ENCODE results near the gene HACD2. TPM values are rescaled to one million over a fixed set of nuclear protein-coding genes. Genes with fewer than 3 reads are reported as not detected.

Gene HACD2
- total RNA-seq, 1 experiment from 2014 or later: 27.4 TPM

GRCh38 chr3:123608263-123608937 lies 23.5 kb upstream of the HACD2 start:
- Mint-ChIP-seq H3K27ac (no peak overlapping the region), H3K9me3 (no peaks in the 10 kb centered on the region), H3K36me3 (ENCODE audit: insufficient read depth in 1 of 3, low read depth in 3 of 3) (peaks cover 0 to 2% (median 0%) of the 10 kb centered on the region in 3 experiments; a peak in 3 of 7 replicates), H3K4me1 (peaks cover 5 to 6% of the 10 kb centered on the region in 2 experiments; a peak in 3 of 4 replicates), H3K4me3 (no peak overlapping the region), H3K27me3 (ENCODE audit: low read depth) (no peaks in the 10 kb centered on the region)
- H2BK12ac ChIP-seq (ENCODE audit: insufficient read length, low read depth, low read length): no peak overlapping the region
- H3K4me2 ChIP-seq (ENCODE audit: insufficient read depth, insufficient read length, low read length): no peak overlapping the region
- H3K79me1 ChIP-seq (ENCODE audit: insufficient read depth, low read depth, low read length, poor library complexity, severe bottlenecking): no peaks in the 10 kb centered on the region
- H4K8ac ChIP-seq (replicated peaks; ENCODE audit: insufficient read length, low read depth, low read length): no peak overlapping the region
- DNase-seq: no peak
- no CpG with 5 or more reads among the region's 3 CpGs for WGBS (ENCODE audit: extremely low coverage, insufficient read length, low lambda C conversion rate)
- no peak overlapping the region for H3T11ph ChIP-seq (ENCODE audit: low read length)
- no peak overlapping the region for H4K91ac ChIP-seq (ENCODE audit: insufficient read length, low read depth, low read length)
- H3K23ac ChIP-seq (ENCODE audit: insufficient read length, low read depth, low read length): no peak overlapping the region
- no peak overlapping the region for H2BK20ac ChIP-seq (ENCODE audit: low read depth, low read length, poor library complexity, severe bottlenecking)
- no peak overlapping the region for H2BK120ac ChIP-seq (ENCODE audit: low read depth, low read length, poor library complexity, severe bottlenecking)
- H3K27ac ChIP-seq (ENCODE audit: insufficient read length, low read depth, low read length): no peak overlapping the region
- H3K79me2 ChIP-seq (ENCODE audit: insufficient read depth, low read length): no peaks in the 10 kb centered on the region
- no peaks in the 10 kb centered on the region for H3K23me2 ChIP-seq (ENCODE audit: insufficient read length, low read depth, low read length, poor library complexity, severe bottlenecking)
- H4K5ac ChIP-seq (ENCODE audit: insufficient read length, low read depth, low read length): no peak overlapping the region
- no peak for TF ChIP-seq CTCF (conservative IDR thresholded peaks at IDR 0.05)
- no peak overlapping the region for H3K18ac ChIP-seq (ENCODE audit: insufficient read length, low read depth, low read length)
- H3K4ac ChIP-seq (ENCODE audit: low read depth, low read length): no peak overlapping the region
- no peak overlapping the region for H3K14ac ChIP-seq (ENCODE audit: insufficient read depth, low read length)
- no peaks in the 10 kb centered on the region for H4K20me1 ChIP-seq (ENCODE audit: control insufficient read depth, insufficient read depth, insufficient read length)
- no peaks in the 10 kb centered on the region for H3K4me1 ChIP-seq (ENCODE audit: insufficient read depth, low read length)
- no peak overlapping the region for H3K9ac ChIP-seq (ENCODE audit: extremely low read depth, insufficient read length, low read length)
- no peak overlapping the region for H2AFZ ChIP-seq (ENCODE audit: low read length)
- H2BK15ac ChIP-seq (ENCODE audit: low read depth, low read length): no peak overlapping the region
- no peak overlapping the region for H3K56ac ChIP-seq (ENCODE audit: insufficient read length, low read depth, low read length)
- H2BK5ac ChIP-seq (ENCODE audit: insufficient read length, low read length): no peak overlapping the region
- H3K9me3 ChIP-seq (ENCODE audit: control insufficient read depth, low read depth, low read length): no peaks in the 10 kb centered on the region
- no peak overlapping the region for H2AK5ac ChIP-seq (ENCODE audit: insufficient read length, low read length)
- H3K27me3 ChIP-seq (ENCODE audit: insufficient read depth, low read length): no peaks in the 10 kb centered on the region

Measured in H9 (cell line).